ENCODE data around the gene IL27RA. TPM values are rescaled to one million over a fixed set of nuclear protein-coding genes. Genes with fewer than 3 reads are reported as not detected.

IL27RA gene
- polyA plus RNA-seq, 1 donor: 3.3 TPM

GRCh38 chr19:14089662-14090508 is 58.3 kb downstream of the IL27RA start:
- no peak for DNase-seq

GRCh38 chr19:14090509-14091080 is 59.0 kb downstream of the IL27RA start, which contains the start of gene SAMD1:
SAMD1 (minus strand) TSS chr19:14090751.
- DNase-seq: peak; percentile 94

- no peak for DNase-seq
Observed at GRCh38 chr19:14091081-14091812, 59.7 kb downstream of the IL27RA start.

- no peak for DNase-seq
Observed at GRCh38 chr19:14091813-14092462, 60.4 kb downstream of the IL27RA start.

- DNase-seq: no peak
Observed at GRCh38 chr19:14093117-14093823, 61.7 kb downstream of the IL27RA start.

- no peak for DNase-seq
Observed at GRCh38 chr19:14094854-14095253, 63.3 kb downstream of the IL27RA start.

- DNase-seq: no peak
Observed at GRCh38 chr19:14096272-14096992, 64.9 kb downstream of the IL27RA start.

- DNase-seq: no peak
Observed at GRCh38 chr19:14097532-14098151, 66.1 kb downstream of the IL27RA start.

GRCh38 chr19:14101003-14101545 is 69.5 kb downstream of the IL27RA start:
- no peak for DNase-seq

- DNase-seq: no peak
Observed at GRCh38 chr19:14102102-14102696, 70.6 kb downstream of the IL27RA start.

GRCh38 chr19:14102756-14103155 is 71.2 kb downstream of the IL27RA start:
- no peak for DNase-seq

Other genes starting within 250 kb of the IL27RA start
- gene ZSWIM4, start 236.3 kb upstream of the IL27RA start, polyA plus RNA-seq (ENCODE audit: insufficient read length): 5.4 TPM
- gene NANOS3, start 154.6 kb upstream of the IL27RA start, polyA plus RNA-seq (ENCODE audit: insufficient read length): 2.6 TPM
- gene BRME1, start 125.6 kb upstream of the IL27RA start, polyA plus RNA-seq (ENCODE audit: insufficient read length): 3.7 TPM
- gene CC2D1A, start 125.6 kb upstream of the IL27RA start, polyA plus RNA-seq (ENCODE audit: insufficient read length): 16.3 TPM
- 0.57 TPM for gene PODNL1, start 93.3 kb upstream of the IL27RA start, polyA plus RNA-seq (ENCODE audit: insufficient read length)
- gene DCAF15, start 79.3 kb upstream of the IL27RA start, polyA plus RNA-seq (ENCODE audit: insufficient read length): 21.5 TPM
- 8.3 TPM for gene RFX1, start 25.4 kb upstream of the IL27RA start, polyA plus RNA-seq (ENCODE audit: insufficient read length)
- gene RLN3, start 3.6 kb upstream of the IL27RA start, polyA plus RNA-seq (ENCODE audit: insufficient read length): not detected
- gene PALM3, start 30.3 kb downstream of the IL27RA start, polyA plus RNA-seq (ENCODE audit: insufficient read length): 0.45 TPM
- 0.49 TPM for gene MISP3, start 41.0 kb downstream of the IL27RA start, polyA plus RNA-seq (ENCODE audit: insufficient read length)
- gene C19orf67, start 54.0 kb downstream of the IL27RA start, polyA plus RNA-seq (ENCODE audit: insufficient read length): not detected
- gene SAMD1, start 59.0 kb downstream of the IL27RA start, polyA plus RNA-seq (ENCODE audit: insufficient read length): 56.1 TPM
- gene PRKACA, start 86.0 kb downstream of the IL27RA start, polyA plus RNA-seq (ENCODE audit: insufficient read length): 539 TPM
- gene ASF1B, start 104.8 kb downstream of the IL27RA start, polyA plus RNA-seq (ENCODE audit: insufficient read length): 8.6 TPM
- gene ADGRL1, start 174.4 kb downstream of the IL27RA start, polyA plus RNA-seq (ENCODE audit: insufficient read length): 20.8 TPM

All from hindlimb muscle (tissue), 1 donor.